Measurements from ENCODE around the gene UBA6.

UBA6 gene

GRCh38 chr4:67576059-67576466, 124.9 kb downstream of the UBA6 start:
- H3K27ac ChIP-seq, result no peak overlapping the region
- TF ChIP-seq CTCF (conservative IDR thresholded peaks at IDR 0.05) (no peak), ZFX (IDR thresholded peaks at IDR 0.05) (no peak)

GRCh38 chr4:67575232-67576058, 125.5 kb downstream of the UBA6 start:
- TF ChIP-seq ZFX (IDR thresholded peaks at IDR 0.05) (no peak), CTCF (conservative IDR thresholded peaks at IDR 0.05) (no peak)

GRCh38 chr4:67573193-67573592, 127.8 kb downstream of the UBA6 start:
- H3K27ac ChIP-seq, result no peak overlapping the region
- no peak for TF ChIP-seq CTCF (conservative IDR thresholded peaks at IDR 0.05)
- no peak for TF ChIP-seq ZFX (IDR thresholded peaks at IDR 0.05)

More at GRCh38 chr4:67575232-67576058, 125.5 kb downstream of the UBA6 start:
- H3K27ac ChIP-seq, result no peak overlapping the region

- no peak for TF ChIP-seq CTCF (conservative IDR thresholded peaks at IDR 0.05)
- no peak for TF ChIP-seq ZFX (IDR thresholded peaks at IDR 0.05)
- H3K27ac ChIP-seq, result no peak overlapping the region
These were observed 129.0 kb downstream of the UBA6 start for GRCh38 chr4:67571975-67572374.

GRCh38 chr4:67570537-67570936, 130.4 kb downstream of the UBA6 start:
- TF ChIP-seq ZFX (IDR thresholded peaks at IDR 0.05), result no peak
- TF ChIP-seq CTCF (conservative IDR thresholded peaks at IDR 0.05), result no peak
- H3K27ac ChIP-seq, result no peak overlapping the region

GRCh38 chr4:67568820-67569219, 132.1 kb downstream of the UBA6 start:
- no peak for TF ChIP-seq ZFX (IDR thresholded peaks at IDR 0.05)
- no peak for TF ChIP-seq CTCF (conservative IDR thresholded peaks at IDR 0.05)
- H3K27ac ChIP-seq, result no peak overlapping the region

- no peak for TF ChIP-seq CTCF (conservative IDR thresholded peaks at IDR 0.05)
- TF ChIP-seq ZFX (IDR thresholded peaks at IDR 0.05), result no peak
- no peak overlapping the region for H3K27ac ChIP-seq
These were observed 134.6 kb downstream of the UBA6 start for GRCh38 chr4:67566335-67566734.

Measured in C4-2B (cell line).